ENCODE measurements around the gene DHRS12.

DHRS12 gene

GRCh38 chr13:51819544-51819943 is 15.6 kb upstream of the DHRS12 start:
- no peak overlapping the region for H3K27ac ChIP-seq (ENCODE audit: low read depth, low read length)
- peaks cover 0 to 31% (median 21%) of the 10 kb centered on the region in 5 donors for H3K4me1 ChIP-seq (ENCODE audit: control insufficient read depth in 5 of 5, insufficient read depth in 5 of 5, low read length in 5 of 5)
- peaks cover 0 to 11% (median 5%) of the 10 kb centered on the region in 5 donors for H3K27me3 ChIP-seq (ENCODE audit: control insufficient read depth in 5 of 5, insufficient read depth in 4 of 5, low read length in 5 of 5)
- H3K36me3 ChIP-seq (ENCODE audit: control insufficient read depth in 5 of 5, insufficient read depth in 5 of 5, low read length in 5 of 5): no peaks in the 10 kb centered on the region
- H3K4me3 ChIP-seq (ENCODE audit: low read depth in 1 of 5, low read length in 5 of 5): no peak overlapping the region
- H3K9ac ChIP-seq (ENCODE audit: low read length in 5 of 5): no peak overlapping the region
- H3K9me3 ChIP-seq (ENCODE audit: control insufficient read depth in 5 of 5, low read length in 5 of 5): no peaks in the 10 kb centered on the region

- no peaks in the 10 kb centered on the region for H3K9me3 ChIP-seq (ENCODE audit: control insufficient read depth in 5 of 5, low read length in 5 of 5)
- H3K9ac ChIP-seq (ENCODE audit: low read length in 5 of 5): no peak overlapping the region
- no peaks in the 10 kb centered on the region for H3K36me3 ChIP-seq (ENCODE audit: control insufficient read depth in 5 of 5, insufficient read depth in 5 of 5, low read length in 5 of 5)
- H3K27me3 ChIP-seq (ENCODE audit: control insufficient read depth in 5 of 5, insufficient read depth in 4 of 5, low read length in 5 of 5): peaks cover 0 to 11% (median 5%) of the 10 kb centered on the region in 5 donors
- H3K4me1 ChIP-seq (ENCODE audit: control insufficient read depth in 5 of 5, insufficient read depth in 5 of 5, low read length in 5 of 5): peaks cover 0 to 31% (median 21%) of the 10 kb centered on the region in 5 donors
- no peak overlapping the region for H3K4me3 ChIP-seq (ENCODE audit: low read depth in 1 of 5, low read length in 5 of 5)
- H3K27ac ChIP-seq (ENCODE audit: low read depth, low read length): no peak overlapping the region
Measured at GRCh38 chr13:51818781-51819511, 15.0 kb upstream of the DHRS12 start.

- H3K4me1 ChIP-seq (ENCODE audit: control insufficient read depth in 5 of 5, insufficient read depth in 5 of 5, low read length in 5 of 5): peaks cover 0 to 31% (median 21%) of the 10 kb centered on the region in 5 donors
- no peaks in the 10 kb centered on the region for H3K36me3 ChIP-seq (ENCODE audit: control insufficient read depth in 5 of 5, insufficient read depth in 5 of 5, low read length in 5 of 5)
- H3K4me3 ChIP-seq (ENCODE audit: low read depth in 1 of 5, low read length in 5 of 5): no peak overlapping the region
- no peak overlapping the region for H3K9ac ChIP-seq (ENCODE audit: low read length in 5 of 5)
- H3K27ac ChIP-seq (ENCODE audit: low read depth, low read length): no peak overlapping the region
- H3K27me3 ChIP-seq (ENCODE audit: control insufficient read depth in 5 of 5, insufficient read depth in 4 of 5, low read length in 5 of 5): peaks cover 0 to 11% (median 5%) of the 10 kb centered on the region in 5 donors
- H3K9me3 ChIP-seq (ENCODE audit: control insufficient read depth in 5 of 5, low read length in 5 of 5): no peaks in the 10 kb centered on the region
Measured at GRCh38 chr13:51818276-51818675, 14.3 kb upstream of the DHRS12 start.

- Histone ChIP-seq H3K9me3 (ENCODE audit: control insufficient read depth in 5 of 5, low read length in 5 of 5) (no peaks in the 10 kb centered on the region), H3K27ac (ENCODE audit: low read depth, low read length) (no peak overlapping the region), H3K4me1 (ENCODE audit: control insufficient read depth in 5 of 5, insufficient read depth in 5 of 5, low read length in 5 of 5) (peaks cover 0 to 31% (median 21%) of the 10 kb centered on the region in 5 donors), H3K4me3 (ENCODE audit: low read depth in 1 of 5, low read length in 5 of 5) (no peak overlapping the region), H3K27me3 (ENCODE audit: control insufficient read depth in 5 of 5, insufficient read depth in 4 of 5, low read length in 5 of 5) (peaks cover 0 to 11% (median 5%) of the 10 kb centered on the region in 5 donors), H3K36me3 (ENCODE audit: control insufficient read depth in 5 of 5, insufficient read depth in 5 of 5, low read length in 5 of 5) (no peaks in the 10 kb centered on the region), H3K9ac (ENCODE audit: low read length in 5 of 5) (no peak overlapping the region)
Measured at GRCh38 chr13:51817717-51818116, 13.8 kb upstream of the DHRS12 start.

GRCh38 chr13:51816604-51817249 is 12.8 kb upstream of the DHRS12 start:
- Histone ChIP-seq H3K27me3 (ENCODE audit: control insufficient read depth in 5 of 5, insufficient read depth in 4 of 5, low read length in 5 of 5) (peaks cover 0 to 11% (median 5%) of the 10 kb centered on the region in 5 donors), H3K9ac (ENCODE audit: low read length in 5 of 5) (no peak overlapping the region), H3K36me3 (ENCODE audit: control insufficient read depth in 5 of 5, insufficient read depth in 5 of 5, low read length in 5 of 5) (no peaks in the 10 kb centered on the region)

GRCh38 chr13:51815848-51816247 is 11.9 kb upstream of the DHRS12 start:
- H3K36me3 ChIP-seq (ENCODE audit: control insufficient read depth in 5 of 5, insufficient read depth in 5 of 5, low read length in 5 of 5): no peaks in the 10 kb centered on the region
- no peaks in the 10 kb centered on the region for H3K9me3 ChIP-seq (ENCODE audit: control insufficient read depth in 5 of 5, low read length in 5 of 5)
- H3K4me1 ChIP-seq (ENCODE audit: control insufficient read depth in 5 of 5, insufficient read depth in 5 of 5, low read length in 5 of 5): peaks cover 0 to 27% (median 22%) of the 10 kb centered on the region in 5 donors
- no peak overlapping the region for H3K4me3 ChIP-seq (ENCODE audit: low read depth in 1 of 5, low read length in 5 of 5)
- H3K27ac ChIP-seq (ENCODE audit: low read depth, low read length): no peak overlapping the region
- peaks cover 0 to 11% (median 5%) of the 10 kb centered on the region in 5 donors for H3K27me3 ChIP-seq (ENCODE audit: control insufficient read depth in 5 of 5, insufficient read depth in 4 of 5, low read length in 5 of 5)
- no peak overlapping the region for H3K9ac ChIP-seq (ENCODE audit: low read length in 5 of 5)

More at GRCh38 chr13:51816604-51817249, 12.8 kb upstream of the DHRS12 start:
- no peak overlapping the region for H3K27ac ChIP-seq (ENCODE audit: low read depth, low read length)
- peaks cover 0 to 27% (median 22%) of the 10 kb centered on the region in 5 donors for H3K4me1 ChIP-seq (ENCODE audit: control insufficient read depth in 5 of 5, insufficient read depth in 5 of 5, low read length in 5 of 5)
- H3K4me3 ChIP-seq (ENCODE audit: low read depth in 1 of 5, low read length in 5 of 5): no peak overlapping the region
- no peaks in the 10 kb centered on the region for H3K9me3 ChIP-seq (ENCODE audit: control insufficient read depth in 5 of 5, low read length in 5 of 5)

- Histone ChIP-seq H3K9ac (ENCODE audit: low read length in 5 of 5) (peak overlapping the region in 2 of 5 donors; percentile 31 to 50), H3K27ac (ENCODE audit: low read depth, low read length) (no peak overlapping the region), H3K4me1 (ENCODE audit: control insufficient read depth in 5 of 5, insufficient read depth in 5 of 5, low read length in 5 of 5) (peaks cover 0 to 27% (median 22%) of the 10 kb centered on the region in 5 donors), H3K36me3 (ENCODE audit: control insufficient read depth in 5 of 5, insufficient read depth in 5 of 5, low read length in 5 of 5) (no peaks in the 10 kb centered on the region), H3K4me3 (ENCODE audit: low read depth in 1 of 5, low read length in 5 of 5) (peak overlapping the region; percentile 37 to 69 (median 56)), H3K27me3 (ENCODE audit: control insufficient read depth in 5 of 5, insufficient read depth in 4 of 5, low read length in 5 of 5) (peaks cover 0 to 11% (median 5%) of the 10 kb centered on the region in 5 donors), H3K9me3 (ENCODE audit: control insufficient read depth in 5 of 5, low read length in 5 of 5) (no peaks in the 10 kb centered on the region)
Measured at GRCh38 chr13:51814825-51815650, 11.1 kb upstream of the DHRS12 start.

- Histone ChIP-seq H3K4me1 (ENCODE audit: control insufficient read depth in 5 of 5, insufficient read depth in 5 of 5, low read length in 5 of 5) (peaks cover 0 to 22% (median 16%) of the 10 kb centered on the region in 5 donors), H3K9me3 (ENCODE audit: control insufficient read depth in 5 of 5, low read length in 5 of 5) (no peaks in the 10 kb centered on the region), H3K9ac (ENCODE audit: low read length in 5 of 5) (no peak overlapping the region), H3K27ac (ENCODE audit: low read depth, low read length) (no peak overlapping the region), H3K27me3 (ENCODE audit: control insufficient read depth in 5 of 5, insufficient read depth in 4 of 5, low read length in 5 of 5) (peaks cover 0 to 11% (median 5%) of the 10 kb centered on the region in 5 donors), H3K36me3 (ENCODE audit: control insufficient read depth in 5 of 5, insufficient read depth in 5 of 5, low read length in 5 of 5) (no peaks in the 10 kb centered on the region), H3K4me3 (ENCODE audit: low read depth in 1 of 5, low read length in 5 of 5) (no peak overlapping the region)
Measured at GRCh38 chr13:51814071-51814470, 10.1 kb upstream of the DHRS12 start.

GRCh38 chr13:51811920-51812451 is 8.0 kb upstream of the DHRS12 start:
- no peak overlapping the region for H3K9ac ChIP-seq (ENCODE audit: low read length in 5 of 5)
- no peak overlapping the region for H3K27ac ChIP-seq (ENCODE audit: low read depth, low read length)
- no peak overlapping the region for H3K4me3 ChIP-seq (ENCODE audit: low read depth in 1 of 5, low read length in 5 of 5)
- H3K36me3 ChIP-seq (ENCODE audit: control insufficient read depth in 5 of 5, insufficient read depth in 5 of 5, low read length in 5 of 5): no peaks in the 10 kb centered on the region
- peaks cover 0 to 18% (median 13%) of the 10 kb centered on the region in 5 donors for H3K4me1 ChIP-seq (ENCODE audit: control insufficient read depth in 5 of 5, insufficient read depth in 5 of 5, low read length in 5 of 5)
- H3K9me3 ChIP-seq (ENCODE audit: control insufficient read depth in 5 of 5, low read length in 5 of 5): no peaks in the 10 kb centered on the region
- peaks cover 0 to 11% (median 5%) of the 10 kb centered on the region in 5 donors for H3K27me3 ChIP-seq (ENCODE audit: control insufficient read depth in 5 of 5, insufficient read depth in 4 of 5, low read length in 5 of 5)
